Measurements from ENCODE around the gene TMEM236. TPM values are rescaled to one million over a fixed set of nuclear protein-coding genes. Genes with fewer than 3 reads are reported as not detected.

Gene TMEM236
- total and polyA plus RNA-seq, 9 of the 15 experiments (the other 6 are each of a cell fraction or from before 2014, with no cell fraction given) = 0.04 to 0.13 (median 0.04) TPM; not detected in 4

- BruUV-seq (replicated peaks) = no TSS peak
- in situ Hi-C loops (cut with MboI) (no loop called here), intact Hi-C loops (cut with micrococcal nuclease) (loop anchor here (5.0 kb wide), 1 partner anchor 62 kb away; no protein-coding TSS in a partner anchor)
- Histone ChIP-seq H3K9me1 (ENCODE audit: control insufficient read depth, insufficient read depth, low read length) (no peaks in the 10 kb centered on the region), H3K9me3 (replicated peaks; ENCODE audit: control insufficient read depth, insufficient read depth, low read depth, low read length) (no peaks in the 10 kb centered on the region), H3K9ac (ENCODE audit: insufficient read depth in 1 of 2, low read depth in 2 of 2, low read length in 2 of 2) (0 out of 4 replicates have a peak within 1 kb of the TSS, but pooled peaks of 1 of the 2 experiments have one; percentile 43), H2AFZ (ENCODE audit: low read depth, low read length) (peak within 1 kb of the TSS; percentile 5; the same call in 1 of the 2 replicates), H4K20me1 (replicated peaks; ENCODE audit: control insufficient read depth, insufficient read depth, low read length) (no peaks in the 10 kb centered on the region), H3K4me1 (replicated peaks in 1 of 2; ENCODE audit: control insufficient read depth in 2 of 2, insufficient read depth in 2 of 2, low read length in 2 of 2) (no peaks in the 10 kb centered on the region; a peak in 2 of 5 replicates), H3K27me3 (ENCODE audit: control insufficient read depth in 2 of 2, insufficient read depth in 2 of 2, low read length in 2 of 2) (peaks cover 17 to 57% of the 10 kb centered on the region in 2 experiments; a peak in 4 of 5 replicates), H3K4me3 (no peak within 1 kb of the TSS), H3K36me3 (ENCODE audit: control insufficient read depth, insufficient read depth, low read length) (no peaks in the 10 kb centered on the region), H3K4me2 (ENCODE audit: insufficient read depth, low read length) (no peak within 1 kb of the TSS), H3K27ac (ENCODE audit: extremely low read depth, low read depth, low read length) (no peak within 1 kb of the TSS), H3K79me2 (ENCODE audit: control insufficient read depth, insufficient read depth, low read length) (no peaks in the 10 kb centered on the region)
- no peak for DNase-seq (ENCODE audit: extremely low read depth in 1 of 4, low spot score in 3 of 4)
- ChIA-PET POLR2A (no interaction called here), CTCF (ENCODE audit: low intra/inter-chr PET ratio) (no interaction called here)
- 12% methylated on average over 16 of the region's 23 CpGs for WGBS (ENCODE audit: insufficient coverage, low coverage, missing lambda C conversion rate)
- FAIRE-seq = no peak
- TF ChIP-seq PCBP1 (IDR thresholded peaks at IDR 0.05; ENCODE audit: low read depth, low read length, poor library complexity, severe bottlenecking) = no peak
- no peak for TF ChIP-seq THRA (IDR thresholded peaks at IDR 0.05)
- TF ChIP-seq GATAD2A (IDR thresholded peaks at IDR 0.05) = no peak
- TF ChIP-seq ZMIZ1 (IDR thresholded peaks at IDR 0.05; ENCODE audit: low read depth in 2 of 2, low read length in 2 of 2) = no peak
- TF ChIP-seq FOXJ3 (CRISPR knock-in tag; IDR thresholded peaks at IDR 0.05) = no peak
- ATAC-seq = peak; percentile 61
Measured at GRCh38 chr10:17808971-17809841, 57.2 kb downstream of the TMEM236 start, which contains the start of gene MRC1. Gene MRC1, plus strand, starts transcription at chr10:17809348. Its CDS starts 118 bp downstream, at chr10:17809466.
